H9 (cell line): Measurements from ENCODE around the gene ATXN10. TPM values are rescaled to one million over a fixed set of nuclear protein-coding genes. Genes with fewer than 3 reads are reported as not detected.
A peak's percentile ranks its signal among the peaks of the same experiment; 100 is the strongest.

Source experiments
- DNase-seq: peaks from one replicate; pipeline ENCODE4 v3.0.0-alpha.2; 2017
- H2AFZ ChIP-seq: one replicate; pipeline ENCODE4 v1.6.1; 2013; ENCODE audit warnings: mild to moderate bottlenecking, low read length, control low read depth, moderate library complexity
- H2AK5ac ChIP-seq: 2 replicates; pipeline ENCODE4 v1.6.1; 2013; ENCODE audit warnings: low read length, control low read depth, mixed read lengths; ENCODE audit not compliant: insufficient read length
- H2BK120ac ChIP-seq: one replicate; pipeline ENCODE4 v1.6.1; 2013; ENCODE audit warnings: low read depth, mild to moderate bottlenecking, low read length, control low read depth, inconsistent platforms; ENCODE audit not compliant: poor library complexity, severe bottlenecking
- H2BK12ac ChIP-seq: 2 replicates; pipeline ENCODE4 v1.6.1; 2013; ENCODE audit warnings: low read length, control low read depth, mixed read lengths, low read depth; ENCODE audit not compliant: insufficient read length
- H2BK15ac ChIP-seq: 2 replicates; pipeline ENCODE4 v1.6.1; 2013; ENCODE audit warnings: low read depth, low read length, control low read depth
- H2BK20ac ChIP-seq: one replicate; pipeline ENCODE4 v1.6.1; 2013; ENCODE audit warnings: low read depth, mild to moderate bottlenecking, low read length, control low read depth, inconsistent platforms; ENCODE audit not compliant: poor library complexity, severe bottlenecking
- H2BK5ac ChIP-seq: 2 replicates; pipeline ENCODE4 v1.6.1; 2013; ENCODE audit warnings: low read length, control low read depth, mixed read lengths; ENCODE audit not compliant: insufficient read length
- H3K14ac ChIP-seq: 2 replicates; pipeline ENCODE4 v1.6.1; 2013; ENCODE audit warnings: low read length, control low read depth; ENCODE audit not compliant: insufficient read depth
- H3K18ac ChIP-seq: 2 replicates; pipeline ENCODE4 v1.6.1; 2013; ENCODE audit warnings: low read depth, mild to moderate bottlenecking, mixed read lengths, low read length, control low read depth; ENCODE audit not compliant: insufficient read length
- H3K23ac ChIP-seq: 2 replicates; pipeline ENCODE4 v1.6.1; 2013; ENCODE audit warnings: low read length, control low read depth, mixed read lengths, low read depth; ENCODE audit not compliant: insufficient read length
- H3K23me2 ChIP-seq: 2 replicates; pipeline ENCODE4 v1.6.1; 2013; ENCODE audit warnings: low read depth, mild to moderate bottlenecking, mixed read lengths, low read length, control low read depth; ENCODE audit not compliant: insufficient read length, poor library complexity, severe bottlenecking
- H3K27ac ChIP-seq: 2 replicates; pipeline ENCODE4 v1.5.1; 2013; ENCODE audit warnings: low read length, control low read depth, mixed read lengths, low read depth; ENCODE audit not compliant: insufficient read length
- H3K27me3 ChIP-seq: 2 replicates; pipeline ENCODE4 v1.6.1; 2013; ENCODE audit warnings: low read length, control low read depth, inconsistent platforms; ENCODE audit not compliant: insufficient read depth
- H3K4ac ChIP-seq: 2 replicates; pipeline ENCODE4 v1.6.1; 2013; ENCODE audit warnings: low read depth, mild to moderate bottlenecking, control low read depth, inconsistent platforms, low read length, moderate library complexity
- H3K4me1 ChIP-seq: 2 replicates; pipeline ENCODE4 v1.6.1; 2013; ENCODE audit warnings: low read length, control low read depth, inconsistent platforms; ENCODE audit not compliant: insufficient read depth
- H3K4me2 ChIP-seq: 2 replicates; pipeline ENCODE4 v1.6.1; 2013; ENCODE audit warnings: low read length, control low read depth, mixed read lengths; ENCODE audit not compliant: insufficient read length, insufficient read depth
- H3K56ac ChIP-seq: 2 replicates; pipeline ENCODE4 v1.6.1; 2013; ENCODE audit warnings: low read depth, mild to moderate bottlenecking, mixed read lengths, low read length, control low read depth; ENCODE audit not compliant: insufficient read length
- H3K79me1 ChIP-seq: 2 replicates; pipeline ENCODE4 v1.6.1; 2013; ENCODE audit warnings: low read depth, mild to moderate bottlenecking, moderate library complexity, low read length, control low read depth, inconsistent platforms; ENCODE audit not compliant: insufficient read depth, poor library complexity, severe bottlenecking
- H3K79me2 ChIP-seq: 2 replicates; pipeline ENCODE4 v1.6.1; 2013; ENCODE audit warnings: low read length, control low read depth, inconsistent platforms; ENCODE audit not compliant: insufficient read depth
- H3K9ac ChIP-seq: 2 replicates; pipeline ENCODE4 v1.6.1; 2013; ENCODE audit warnings: low read length, control low read depth, mixed read lengths; ENCODE audit not compliant: insufficient read length; ENCODE audit errors: extremely low read depth
- H3K9me3 ChIP-seq: one replicate; pipeline ENCODE4 v1.6.1; 2013; ENCODE audit warnings: low read depth, low read length, inconsistent platforms; ENCODE audit not compliant: control insufficient read depth
- H3T11ph ChIP-seq: one replicate; pipeline ENCODE4 v1.6.1; 2013; ENCODE audit warnings: mild to moderate bottlenecking, low read length, control low read depth, inconsistent platforms
- H4K20me1 ChIP-seq: one replicate; pipeline ENCODE4 v1.6.1; 2013; ENCODE audit not compliant: control insufficient read depth, insufficient read length, insufficient read depth
- H4K5ac ChIP-seq: 2 replicates; pipeline ENCODE4 v1.6.1; 2013; ENCODE audit warnings: low read depth, mild to moderate bottlenecking, mixed read lengths, low read length, control low read depth; ENCODE audit not compliant: insufficient read length
- H4K8ac ChIP-seq: replicated peaks from 2 replicates; pipeline ENCODE4 v1.6.1; 2013; ENCODE audit warnings: low read length, control low read depth, mixed read lengths, low read depth; ENCODE audit not compliant: insufficient read length
- H4K91ac ChIP-seq: 2 replicates; pipeline ENCODE4 v1.6.1; 2013; ENCODE audit warnings: low read depth, mild to moderate bottlenecking, moderate library complexity, mixed read lengths, low read length, control low read depth; ENCODE audit not compliant: insufficient read length
- H3K27ac Mint-ChIP-seq, 3 experiments: 2 replicates in 2 of 3; 3 replicates in 1 of 3; pipeline ENCODE4 v1.8.0; 2020 to 2021; ENCODE audit warnings: mixed read lengths in 3 of 3, mild to moderate bottlenecking in 1 of 3, moderate library complexity in 1 of 3
- H3K27me3 Mint-ChIP-seq: 2 replicates; pipeline ENCODE4 v1.8.0; 2021; ENCODE audit warnings: low read depth, mild to moderate bottlenecking, moderate library complexity, mixed read lengths
- H3K36me3 Mint-ChIP-seq, 3 experiments: 2 replicates in 2 of 3; 3 replicates in 1 of 3; pipeline ENCODE4 v1.8.0; 2020 to 2021; ENCODE audit warnings: low read depth in 3 of 3, mixed read lengths in 3 of 3; ENCODE audit not compliant: insufficient read depth in 1 of 3
- H3K4me1 Mint-ChIP-seq, 2 experiments: 2 replicates each; pipeline ENCODE4 v1.8.0; 2020; ENCODE audit warnings: mixed read lengths in 2 of 2
- H3K4me3 Mint-ChIP-seq, 2 experiments: 2 replicates in 1 of 2; 3 replicates in 1 of 2; pipeline ENCODE4 v1.8.0; 2020 to 2021; ENCODE audit warnings: mild to moderate bottlenecking in 2 of 2, mixed read lengths in 2 of 2, moderate library complexity in 1 of 2
- H3K9me3 Mint-ChIP-seq, 2 experiments: 2 replicates in 1 of 2; 3 replicates in 1 of 2; pipeline ENCODE4 v1.8.0; 2020; ENCODE audit warnings: mild to moderate bottlenecking in 2 of 2, mixed read lengths in 2 of 2, moderate library complexity in 1 of 2
- CTCF ChIP-seq: fragments of 200-600 bp; sonication (generic); conservative IDR thresholded peaks from 3 replicates; pipeline ENCODE4 v1.8.0; 2021; ENCODE audit warnings: antibody characterized with exemption, mild to moderate bottlenecking
- WGBS: extraction: QIAGEN DNeasy Blood & Tissue Kit; methylation state at CpG from one replicate; pipeline ENCODE4 v1.1.7; 2013; ENCODE audit warnings: missing lambda C conversion rate, low lambda C conversion rate, mixed read lengths; ENCODE audit not compliant: insufficient read length; ENCODE audit errors: extremely low coverage; 5-methylcytosine and 5-hydroxymethylcytosine counted together
- total RNA-seq: library from RNA; stranded (reverse); gene quantifications from 2 replicates; pipeline ENCODE4 v1.2.1, GENCODE V29; 2021

Gene ATXN10
- total RNA-seq, 1 experiment from 2014 or later, result 210 TPM

GRCh38 chr22:45880091-45880715 lies 208.6 kb downstream of the ATXN10 start:
- Histone ChIP-seq H3K9me3 (no peaks in the 10 kb centered on the region), H2AFZ (no peak overlapping the region), H3K79me1 (no peaks in the 10 kb centered on the region), H3K56ac (no peak overlapping the region), H3K18ac (no peak overlapping the region), H4K5ac (no peak overlapping the region), H3K4me2 (peak overlapping the region; percentile 37), H3K27ac (no peak overlapping the region), H2BK12ac (no peak overlapping the region), H3K23me2 (no peaks in the 10 kb centered on the region), H3K9ac (no peak overlapping the region), H3K14ac (no peak overlapping the region), H3K4ac (no peak overlapping the region), H4K91ac (no peak overlapping the region), H2BK20ac (no peak overlapping the region), H4K20me1 (no peaks in the 10 kb centered on the region), H3K27me3 (peaks cover 3% of the 10 kb centered on the region; the same call in 1 of the 2 replicates), H2BK15ac (no peak overlapping the region), H2AK5ac (no peak overlapping the region), H4K8ac (no peak overlapping the region), H3K23ac (no peak overlapping the region), H2BK5ac (no peak overlapping the region), H3K4me1 (no peaks in the 10 kb centered on the region), H3T11ph (no peak overlapping the region), H2BK120ac (no peak overlapping the region), H3K79me2 (no peaks in the 10 kb centered on the region)
- TF ChIP-seq CTCF, result no peak
- peaks cover 10% of the 10 kb centered on the region for H3K27me3 Mint-ChIP-seq
- H3K4me1 Mint-ChIP-seq, result peaks cover 7 to 32% of the 10 kb centered on the region in 2 experiments
- no CpG with 5 or more reads among the region's 22 CpGs for WGBS
- H3K27ac Mint-ChIP-seq, result peak overlapping the region in 1 of 3 experiments; percentile 24; a peak in 1 of 7 replicates
- H3K9me3 Mint-ChIP-seq, result no peaks in the 10 kb centered on the region
- H3K36me3 Mint-ChIP-seq, result no peaks in the 10 kb centered on the region
- DNase-seq, result peak; percentile 24
- peak overlapping the region in 1 of 2 experiments; percentile 74; a peak in 3 of 5 replicates for H3K4me3 Mint-ChIP-seq
